Eye (tissue), 1 donor: ENCODE results near the gene MED29.

Source experiments
- DNase-seq: peaks from one replicate; pipeline ENCODE4 v3.0.0-alpha.2; 2015

The MED29 gene

DNA sequence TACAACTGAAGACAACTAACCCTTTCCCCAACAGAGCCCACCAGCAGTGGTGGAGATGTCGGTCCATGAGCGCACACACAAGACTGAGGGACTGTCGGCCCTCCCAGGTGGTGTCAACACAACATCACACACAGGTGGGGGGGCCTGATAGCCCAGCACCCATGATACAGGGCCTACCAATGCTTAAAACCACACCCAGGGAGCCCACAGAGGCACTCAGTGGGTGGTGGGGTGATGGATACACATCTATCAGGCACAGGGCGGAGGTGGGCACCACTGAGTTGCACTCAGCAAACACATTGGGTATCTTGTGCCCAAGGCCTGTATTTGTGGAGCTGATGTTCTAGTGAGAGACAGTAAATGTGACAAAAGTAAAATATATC, 8.5 kb downstream of the MED29 start:
- no peak for DNase-seq

DNA sequence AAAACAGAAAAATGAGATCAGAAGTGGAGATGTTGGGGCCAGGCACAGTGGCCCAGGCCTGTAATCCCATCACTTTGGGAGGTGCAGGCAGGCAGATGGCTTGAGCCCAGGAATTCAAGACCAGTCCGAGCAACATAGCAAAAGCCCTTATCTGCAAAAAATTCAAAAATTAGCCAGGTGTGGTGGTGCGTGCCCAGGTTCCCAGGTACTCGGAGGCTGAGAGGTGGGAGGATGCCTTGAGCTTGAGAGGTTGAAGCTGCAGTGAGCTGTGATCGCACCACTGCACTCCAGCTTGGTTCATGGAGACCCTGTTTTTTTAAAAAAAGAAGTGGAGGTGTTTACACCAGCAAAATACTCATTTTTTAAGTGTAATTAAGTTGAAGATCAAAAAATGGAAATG, 8.9 kb downstream of the MED29 start:
- no peak for DNase-seq

- DNase-seq: no peak
Observed at GRCh38 chr19:39401070-39401548, 9.9 kb downstream of the MED29 start.

GRCh38 chr19:39401549-39402345, 10.6 kb downstream of the MED29 start:
- DNase-seq: no peak

GRCh38 chr19:39402346-39403300, 11.4 kb downstream of the MED29 start:
- DNase-seq: peak; percentile 92

DNA sequence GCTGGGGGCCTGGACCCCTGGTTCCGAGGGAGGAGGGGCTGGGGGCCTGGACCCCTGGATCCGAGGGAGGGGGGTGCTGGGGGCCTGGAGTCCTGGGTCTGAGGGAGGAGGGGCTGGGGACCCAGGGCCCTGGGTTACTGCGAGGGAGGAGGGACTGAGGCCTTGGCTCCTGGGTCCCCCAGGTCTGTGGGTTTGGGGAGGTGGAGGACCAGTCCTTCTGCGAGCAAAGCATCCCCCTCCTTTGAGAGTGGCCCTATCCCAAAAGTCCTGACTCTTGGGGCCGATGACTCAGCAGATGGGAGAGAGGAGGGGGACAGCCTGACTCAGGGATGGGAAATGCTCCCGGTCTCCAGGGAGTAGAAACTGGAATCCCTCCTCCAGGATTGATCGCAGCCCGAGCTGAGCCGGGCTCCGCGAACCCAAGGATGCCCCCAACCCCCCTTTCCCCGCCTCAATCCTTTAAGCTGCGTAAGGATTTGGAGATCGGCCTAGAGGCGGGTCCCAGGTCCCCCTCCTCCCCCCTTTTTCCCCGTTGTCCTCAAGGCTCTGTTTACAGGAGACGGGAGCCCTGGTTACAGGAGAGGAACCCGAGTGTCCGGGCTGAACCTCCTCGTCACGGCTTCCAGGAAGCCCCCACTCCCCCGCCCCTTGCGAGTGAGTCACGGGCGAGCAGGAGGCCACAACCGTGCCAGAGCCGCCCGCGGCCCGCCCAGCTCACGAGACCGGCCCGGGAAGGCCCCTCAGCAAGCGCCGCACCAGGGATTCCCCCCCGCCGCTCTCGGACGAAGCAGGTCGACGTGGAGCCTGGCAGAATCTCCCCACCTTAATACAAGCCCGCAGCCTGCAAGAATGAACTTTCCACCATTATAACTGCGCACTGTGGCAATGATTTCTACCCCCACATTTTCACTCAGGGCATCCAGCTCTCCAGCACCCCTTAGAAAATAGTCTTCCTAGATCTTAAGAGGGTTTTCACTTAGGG, 12.4 kb downstream of the MED29 start:
- peak; percentile 93 for DNase-seq

DNA sequence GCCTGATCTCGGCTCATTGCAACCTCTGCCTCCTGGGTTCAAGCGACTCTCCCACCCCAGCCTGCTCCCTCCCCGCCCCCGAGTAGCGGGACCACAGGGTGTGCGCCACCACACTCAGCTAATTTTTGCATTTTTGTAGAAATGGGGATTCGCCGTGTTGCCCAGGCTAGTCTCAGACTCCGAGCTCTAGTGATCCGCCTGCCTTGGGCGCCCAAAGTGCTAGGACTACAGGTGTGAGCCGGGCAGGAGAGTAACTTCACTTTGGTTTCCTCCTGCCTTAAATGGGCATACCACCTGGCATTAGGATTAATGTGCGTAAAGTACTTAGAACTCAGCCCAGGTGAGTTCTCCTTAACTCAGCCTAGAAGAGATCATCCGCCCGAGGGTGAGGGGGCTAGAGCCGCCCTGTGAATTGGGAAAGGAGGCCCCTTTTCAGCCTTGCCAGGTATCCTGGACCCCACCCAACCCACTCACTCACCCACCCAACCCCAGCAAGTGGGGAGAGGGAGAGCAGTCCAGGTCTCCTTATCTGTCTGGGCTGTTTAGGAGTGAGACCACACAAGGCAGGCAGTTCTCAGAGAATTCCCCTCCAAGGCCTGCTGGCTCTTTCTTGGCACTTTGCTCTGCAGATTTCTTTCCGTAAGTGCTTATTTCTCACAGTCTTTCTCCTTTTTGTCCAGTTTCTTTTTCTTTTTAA, 14.2 kb downstream of the MED29 start:
- no peak for DNase-seq

GRCh38 chr19:39405958-39406655, 14.9 kb downstream of the MED29 start:
- no peak for DNase-seq

GRCh38 chr19:39406656-39407409, 15.7 kb downstream of the MED29 start, which contains the start of gene ZFP36:
Gene ZFP36, plus strand, starts transcription at chr19:39406847. Its CDS starts 58 bp downstream, at chr19:39406905.
- peak; percentile 85 for DNase-seq

DNA sequence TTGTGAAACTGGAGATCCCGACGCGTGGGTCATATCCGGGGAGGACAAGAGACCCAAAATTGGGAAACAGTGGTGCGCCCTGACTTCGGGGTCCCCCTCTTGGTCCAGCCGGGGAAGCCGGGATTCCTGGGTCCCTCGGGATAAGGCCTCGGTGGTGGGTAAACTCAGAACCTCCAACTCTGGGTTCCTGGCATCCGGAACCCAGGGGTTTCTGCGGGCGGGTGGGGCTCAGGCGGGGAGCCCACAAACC, 16.2 kb downstream of the MED29 start:
- no peak for DNase-seq

DNA sequence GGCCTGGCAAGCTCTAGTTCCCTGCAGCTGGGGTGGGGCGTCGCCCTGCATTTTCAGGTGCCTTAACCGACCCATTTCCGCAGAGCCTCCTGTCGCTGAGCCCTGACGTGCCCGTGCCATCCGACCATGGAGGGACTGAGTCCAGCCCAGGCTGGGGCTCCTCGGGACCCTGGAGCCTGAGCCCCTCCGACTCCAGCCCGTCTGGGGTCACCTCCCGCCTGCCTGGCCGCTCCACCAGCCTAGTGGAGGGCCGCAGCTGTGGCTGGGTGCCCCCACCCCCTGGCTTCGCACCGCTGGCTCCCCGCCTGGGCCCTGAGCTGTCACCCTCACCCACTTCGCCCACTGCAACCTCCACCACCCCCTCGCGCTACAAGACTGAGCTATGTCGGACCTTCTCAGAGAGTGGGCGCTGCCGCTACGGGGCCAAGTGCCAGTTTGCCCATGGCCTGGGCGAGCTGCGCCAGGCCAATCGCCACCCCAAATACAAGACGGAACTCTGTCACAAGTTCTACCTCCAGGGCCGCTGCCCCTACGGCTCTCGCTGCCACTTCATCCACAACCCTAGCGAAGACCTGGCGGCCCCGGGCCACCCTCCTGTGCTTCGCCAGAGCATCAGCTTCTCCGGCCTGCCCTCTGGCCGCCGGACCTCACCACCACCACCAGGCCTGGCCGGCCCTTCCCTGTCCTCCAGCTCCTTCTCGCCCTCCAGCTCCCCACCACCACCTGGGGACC, 16.6 kb downstream of the MED29 start:
- DNase-seq: no peak

DNA sequence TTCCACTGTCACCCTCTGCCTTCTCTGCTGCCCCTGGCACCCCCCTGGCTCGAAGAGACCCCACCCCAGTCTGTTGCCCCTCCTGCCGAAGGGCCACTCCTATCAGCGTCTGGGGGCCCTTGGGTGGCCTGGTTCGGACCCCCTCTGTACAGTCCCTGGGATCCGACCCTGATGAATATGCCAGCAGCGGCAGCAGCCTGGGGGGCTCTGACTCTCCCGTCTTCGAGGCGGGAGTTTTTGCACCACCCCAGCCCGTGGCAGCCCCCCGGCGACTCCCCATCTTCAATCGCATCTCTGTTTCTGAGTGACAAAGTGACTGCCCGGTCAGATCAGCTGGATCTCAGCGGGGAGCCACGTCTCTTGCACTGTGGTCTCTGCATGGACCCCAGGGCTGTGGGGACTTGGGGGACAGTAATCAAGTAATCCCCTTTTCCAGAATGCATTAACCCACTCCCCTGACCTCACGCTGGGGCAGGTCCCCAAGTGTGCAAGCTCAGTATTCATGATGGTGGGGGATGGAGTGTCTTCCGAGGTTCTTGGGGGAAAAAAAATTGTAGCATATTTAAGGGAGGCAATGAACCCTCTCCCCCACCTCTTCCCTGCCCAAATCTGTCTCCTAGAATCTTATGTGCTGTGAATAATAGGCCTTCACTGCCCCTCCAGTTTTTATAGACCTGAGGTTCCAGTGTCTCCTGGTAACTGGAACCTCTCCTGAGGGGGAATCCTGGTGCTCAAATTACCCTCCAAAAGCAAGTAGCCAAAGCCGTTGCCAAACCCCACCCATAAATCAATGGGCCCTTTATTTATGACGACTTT, 17.4 kb downstream of the MED29 start:
- no peak for DNase-seq

- peak; percentile 64 for DNase-seq
Observed at GRCh38 chr19:39409208-39410016, 18.2 kb downstream of the MED29 start.

- peak; percentile 65 for DNase-seq
Observed at GRCh38 chr19:39410017-39410830, 19.0 kb downstream of the MED29 start.

GRCh38 chr19:39410831-39411080, 19.6 kb downstream of the MED29 start:
- DNase-seq: no peak

- no peak for DNase-seq
Observed at GRCh38 chr19:39411081-39411831, 20.1 kb downstream of the MED29 start.

GRCh38 chr19:39411832-39412099, 20.6 kb downstream of the MED29 start:
- peak; percentile 97 for DNase-seq
